ENCODE data around the gene SEMA3D.

DNA sequence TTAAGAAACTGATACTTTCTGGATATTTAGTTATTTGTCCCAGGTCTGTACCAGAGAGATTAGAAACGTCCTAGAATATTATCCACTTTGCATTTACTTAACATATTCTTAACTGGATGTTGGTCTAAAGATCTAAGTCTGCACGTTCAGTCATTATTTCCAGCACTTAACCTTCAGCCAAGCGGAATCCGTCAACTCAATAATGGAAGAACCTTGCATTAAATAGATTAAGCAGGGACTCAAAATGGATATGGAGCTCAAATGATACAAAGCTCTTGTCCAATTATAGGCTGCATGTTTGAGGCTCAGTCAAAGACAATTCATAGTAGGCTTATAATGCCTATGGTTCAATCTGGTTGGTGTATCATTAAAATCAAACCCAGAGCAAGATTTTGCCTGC, 162.9 kb downstream of the SEMA3D start:
- TF ChIP-seq, protein P1, sequence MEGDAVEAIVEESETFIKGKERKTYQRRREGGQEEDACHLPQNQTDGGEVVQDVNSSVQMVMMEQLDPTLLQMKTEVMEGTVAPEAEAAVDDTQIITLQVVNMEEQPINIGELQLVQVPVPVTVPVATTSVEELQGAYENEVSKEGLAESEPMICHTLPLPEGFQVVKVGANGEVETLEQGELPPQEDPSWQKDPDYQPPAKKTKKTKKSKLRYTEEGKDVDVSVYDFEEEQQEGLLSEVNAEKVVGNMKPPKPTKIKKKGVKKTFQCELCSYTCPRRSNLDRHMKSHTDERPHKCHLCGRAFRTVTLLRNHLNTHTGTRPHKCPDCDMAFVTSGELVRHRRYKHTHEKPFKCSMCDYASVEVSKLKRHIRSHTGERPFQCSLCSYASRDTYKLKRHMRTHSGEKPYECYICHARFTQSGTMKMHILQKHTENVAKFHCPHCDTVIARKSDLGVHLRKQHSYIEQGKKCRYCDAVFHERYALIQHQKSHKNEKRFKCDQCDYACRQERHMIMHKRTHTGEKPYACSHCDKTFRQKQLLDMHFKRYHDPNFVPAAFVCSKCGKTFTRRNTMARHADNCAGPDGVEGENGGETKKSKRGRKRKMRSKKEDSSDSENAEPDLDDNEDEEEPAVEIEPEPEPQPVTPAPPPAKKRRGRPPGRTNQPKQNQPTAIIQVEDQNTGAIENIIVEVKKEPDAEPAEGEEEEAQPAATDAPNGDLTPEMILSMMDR (IDR thresholded peaks at IDR 0.05), result no peak
- no peak for TF ChIP-seq POLR2A (IDR thresholded peaks at IDR 0.05)
- no peak for TF ChIP-seq POLR2AphosphoS5 (IDR thresholded peaks at IDR 0.05)

Measured in prostate gland (tissue), 2 donors.